K562 treated with DMSO at 1 percent for 24 hours (cell line): ENCODE results near the gene SMIM35. TPM values are rescaled to one million over a fixed set of nuclear protein-coding genes. Genes with fewer than 3 reads are reported as not detected.

Source experiments
- total RNA-seq: library from RNA; unstranded; fragments of 300-600 nt; gene quantifications from 2 replicates; pipeline ENCODE4 v1.2.3, GENCODE V29; 2022; ENCODE audit warnings: low read depth; ENCODE audit not compliant: insufficient read depth

Gene SMIM35
- total RNA-seq = 0.12 TPM in 1 of 2 replicates, not detected in the other

GRCh38 chr11:118086913-118087768, at the start of gene SMIM35:
Gene SMIM35 (minus strand): TSS chr11:118086963. CDS start chr11:118086757, 206 bp downstream.

DNA sequence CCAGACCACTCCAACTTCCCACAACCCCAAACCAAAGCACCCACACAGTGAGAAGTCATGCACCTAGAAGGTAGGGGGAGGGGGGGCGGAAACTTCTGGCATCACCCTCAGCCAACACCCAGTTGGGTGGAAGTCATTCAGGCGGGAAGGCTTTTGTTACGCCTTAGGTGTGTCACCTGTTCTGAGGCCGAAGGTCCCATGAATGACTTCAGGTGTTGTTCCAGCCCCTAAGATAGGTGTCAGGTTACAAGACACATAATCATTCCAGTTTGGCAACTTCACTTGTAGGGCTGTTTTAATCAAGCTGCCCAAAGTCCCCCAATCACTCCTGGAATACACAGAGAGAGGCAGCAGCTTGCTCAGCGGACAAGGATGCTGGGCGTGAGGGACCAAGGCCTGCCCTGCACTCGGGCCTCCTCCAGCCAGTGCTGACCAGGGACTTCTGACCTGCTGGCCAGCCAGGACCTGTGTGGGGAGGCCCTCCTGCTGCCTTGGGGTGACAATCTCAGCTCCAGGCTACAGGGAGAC, 9.9 kb downstream of the SMIM35 start, which contains the start of gene TMPRSS4:
TMPRSS4 (plus strand) TSS at position 325 of the 528 bp plus-strand sequence. CDS start 225 bp downstream, outside the sequence.

DNA sequence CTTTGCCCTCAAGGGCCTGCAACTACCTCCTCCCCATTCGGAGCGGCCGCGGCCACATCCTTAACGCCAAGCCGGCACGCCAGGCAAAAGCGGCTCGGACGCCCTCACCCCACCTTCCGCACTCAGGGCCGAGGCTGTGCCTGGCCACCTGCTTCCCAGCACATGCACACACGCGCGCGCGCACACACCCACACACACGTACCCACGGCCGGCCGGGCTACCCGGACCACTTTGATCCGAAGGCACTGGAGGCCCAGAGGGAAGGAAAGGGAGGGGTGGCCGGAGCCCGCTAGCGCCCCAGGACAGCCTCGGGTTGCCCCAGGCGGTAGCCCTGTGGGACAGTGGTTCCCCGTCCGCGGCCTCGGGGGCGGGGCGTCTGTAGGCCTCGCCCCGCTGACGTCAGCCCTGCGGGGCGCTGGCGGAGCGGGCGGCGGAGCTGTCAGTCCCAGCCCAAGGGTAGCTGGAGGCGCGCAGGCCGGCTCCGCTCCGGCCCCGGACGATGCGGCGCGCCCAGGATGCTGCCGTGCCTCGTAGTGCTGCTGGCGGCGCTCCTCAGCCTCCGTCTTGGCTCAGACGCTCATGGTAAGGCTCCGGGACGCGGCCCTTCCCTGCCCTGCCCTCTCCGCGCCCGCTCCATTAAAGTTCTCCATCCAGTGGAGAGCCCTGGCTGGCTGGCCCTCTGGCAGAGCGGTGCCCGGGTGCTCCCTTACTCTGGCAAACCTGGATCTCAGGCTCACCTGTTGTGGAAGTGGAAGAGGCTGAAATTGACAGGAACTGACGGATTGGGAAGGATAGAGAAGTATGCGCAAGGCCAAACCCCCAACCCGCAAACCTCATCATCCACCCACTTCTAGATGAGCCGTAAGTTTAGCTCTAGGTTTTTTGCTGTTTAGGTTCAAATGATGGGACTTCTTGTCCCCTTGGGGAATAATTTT, 100.5 kb downstream of the SMIM35 start, which contains the start of gene IL10RA:
IL10RA (plus strand) TSS at position 442 of the 935 bp plus-strand sequence; CDS start at position 516, 74 bp downstream.

Other genes starting within 250 kb of the SMIM35 start
- gene FXYD6, start 210.3 kb downstream of the SMIM35 start, total RNA-seq = not detected in 2 replicates
- gene TMPRSS13, start 157.6 kb downstream of the SMIM35 start, total RNA-seq = 0.36 and 0.57 TPM in 2 replicates
- gene IL10RA, start 100.6 kb downstream of the SMIM35 start, total RNA-seq = 36.3 and 38.0 TPM in 2 replicates
- gene TMPRSS4, start 9.9 kb downstream of the SMIM35 start, total RNA-seq = 8.1 and 17.5 TPM in 2 replicates
- gene SCN4B, start 65.9 kb upstream of the SMIM35 start, total RNA-seq = 0.06 TPM in 1 of 2 replicates, not detected in the other
- gene SCN2B, start 89.7 kb upstream of the SMIM35 start, total RNA-seq = not detected in 2 replicates
- 0.39 and 1.3 TPM in 2 replicates for gene JAML, start 138.0 kb upstream of the SMIM35 start, total RNA-seq
- gene MPZL3, start 165.4 kb upstream of the SMIM35 start, total RNA-seq = 2.7 and 4.1 TPM in 2 replicates
- 0.53 and 0.58 TPM in 2 replicates for gene MPZL2, start 177.3 kb upstream of the SMIM35 start, total RNA-seq
- 0.80 and 2.2 TPM in 2 replicates for gene CD3E, start 217.8 kb upstream of the SMIM35 start, total RNA-seq